GM21717 (cell line): ENCODE results near the gene TMEM205.
"Not testable (repeated sequence)": the region's sequence is repeated elsewhere in the genome, so short reads cannot be mapped to it uniquely, and the experiment has no call there.

ENCODE experiments used
- ATAC-seq: cut with Tn5 transposase; IDR thresholded peaks from one replicate; pipeline ENCODE4 v1.9.1; 2021; ENCODE audit warnings: mild to moderate bottlenecking, moderate library complexity; ENCODE audit not compliant: unreplicated experiment

The TMEM205 gene

DNA sequence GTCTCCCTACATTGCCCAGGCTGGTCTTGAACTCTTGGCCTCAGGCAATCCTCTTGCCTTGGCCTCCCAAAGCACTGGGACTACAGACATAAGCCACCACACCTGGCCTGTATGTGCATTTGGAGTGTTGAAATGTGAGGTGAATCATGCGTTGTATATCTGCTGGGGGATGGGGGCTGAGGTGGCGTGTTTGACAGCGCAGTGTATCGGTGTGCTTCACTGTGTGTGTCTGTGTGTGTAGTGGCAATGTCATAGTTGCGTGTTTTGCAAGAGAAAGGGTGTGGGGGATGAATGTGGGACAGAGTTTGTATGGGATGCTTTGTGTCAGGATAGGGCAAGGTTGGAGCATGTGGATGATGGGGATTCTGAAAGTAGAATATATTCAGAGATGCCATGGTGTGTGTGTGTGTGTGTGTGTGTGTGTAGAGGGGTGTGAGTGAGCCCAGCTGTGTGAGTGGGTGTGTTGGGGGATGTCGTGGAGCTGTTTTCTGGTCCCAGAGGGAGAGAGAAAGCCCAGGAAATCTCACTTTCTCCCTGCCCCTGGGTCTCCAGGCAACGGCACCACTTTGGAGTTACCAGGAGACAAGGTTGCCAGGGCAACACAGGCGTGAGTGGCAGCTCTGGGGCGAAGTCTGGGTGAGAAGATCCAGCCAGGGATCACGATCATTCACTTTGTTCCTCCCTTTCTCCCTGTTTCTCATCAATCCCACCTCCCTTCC lies 27.3 kb upstream of the TMEM205 start:
- no peak for ATAC-seq

- ATAC-seq, result no peak
Measured at GRCh38 chr19:11370744-11371143, 24.7 kb upstream of the TMEM205 start.

GRCh38 chr19:11367528-11367927 lies 21.5 kb upstream of the TMEM205 start:
- no peak for ATAC-seq

GRCh38 chr19:11365557-11366117 lies 19.6 kb upstream of the TMEM205 start:
- no peak for ATAC-seq

GRCh38 chr19:11364935-11365334 lies 18.9 kb upstream of the TMEM205 start:
- ATAC-seq, result no peak

DNA sequence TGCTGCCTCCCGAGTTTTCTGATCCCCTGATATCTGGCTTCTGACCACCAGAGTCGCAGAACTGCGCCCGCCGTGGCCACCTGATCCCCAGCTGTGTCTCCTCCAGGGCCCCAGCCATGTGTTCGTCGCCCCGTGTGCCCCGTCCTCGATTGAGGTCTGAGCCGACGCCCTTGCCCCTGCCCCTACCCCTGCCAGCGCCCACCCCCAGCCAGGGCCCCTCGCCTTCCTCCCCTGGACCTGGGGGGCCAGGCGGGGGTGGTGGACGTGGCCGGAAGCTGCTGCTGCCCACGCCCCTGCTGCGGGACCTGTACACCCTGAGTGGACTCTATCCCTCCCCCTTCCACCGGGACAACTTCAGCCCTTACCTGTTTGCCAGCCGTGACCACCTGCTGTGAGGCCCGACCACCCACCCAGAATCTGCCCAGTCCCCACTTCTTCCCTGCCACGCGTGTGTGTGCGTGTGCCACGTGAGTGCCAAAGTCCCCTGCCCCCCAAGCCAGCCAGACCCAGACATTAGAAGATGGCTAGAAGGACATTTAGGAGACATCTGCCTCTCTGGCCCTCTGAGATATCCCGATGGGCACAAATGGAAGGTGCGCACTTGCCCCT lies 18.3 kb upstream of the TMEM205 start:
- ATAC-seq, result no peak

DNA sequence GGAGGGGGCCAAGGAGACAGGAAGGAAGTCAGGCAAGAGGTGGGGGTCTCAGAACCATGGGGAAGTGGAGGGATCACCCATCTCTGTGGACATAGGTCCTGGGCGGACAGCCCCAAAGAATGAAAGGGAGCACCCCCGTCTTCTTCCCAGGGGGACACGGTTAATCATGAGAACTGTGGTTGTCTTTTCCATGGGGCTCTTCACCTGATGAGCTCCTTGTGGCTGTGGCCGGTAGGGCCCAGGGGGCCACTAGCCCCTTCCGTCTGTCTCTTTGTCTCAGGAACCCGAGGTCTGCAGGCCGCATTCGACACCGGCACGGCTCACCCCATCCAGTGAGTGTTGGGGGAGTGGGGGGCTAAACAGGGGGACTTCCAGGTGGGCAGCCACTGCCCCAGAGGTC lies 17.8 kb upstream of the TMEM205 start:
- ATAC-seq, result no peak

- ATAC-seq, result no peak
Measured at GRCh38 chr19:11361771-11362731, 16.0 kb upstream of the TMEM205 start.

- no peak for ATAC-seq
Measured at GRCh38 chr19:11361037-11361770, 15.1 kb upstream of the TMEM205 start.

- ATAC-seq, result no peak
Measured at GRCh38 chr19:11359421-11359820, 13.4 kb upstream of the TMEM205 start.

DNA sequence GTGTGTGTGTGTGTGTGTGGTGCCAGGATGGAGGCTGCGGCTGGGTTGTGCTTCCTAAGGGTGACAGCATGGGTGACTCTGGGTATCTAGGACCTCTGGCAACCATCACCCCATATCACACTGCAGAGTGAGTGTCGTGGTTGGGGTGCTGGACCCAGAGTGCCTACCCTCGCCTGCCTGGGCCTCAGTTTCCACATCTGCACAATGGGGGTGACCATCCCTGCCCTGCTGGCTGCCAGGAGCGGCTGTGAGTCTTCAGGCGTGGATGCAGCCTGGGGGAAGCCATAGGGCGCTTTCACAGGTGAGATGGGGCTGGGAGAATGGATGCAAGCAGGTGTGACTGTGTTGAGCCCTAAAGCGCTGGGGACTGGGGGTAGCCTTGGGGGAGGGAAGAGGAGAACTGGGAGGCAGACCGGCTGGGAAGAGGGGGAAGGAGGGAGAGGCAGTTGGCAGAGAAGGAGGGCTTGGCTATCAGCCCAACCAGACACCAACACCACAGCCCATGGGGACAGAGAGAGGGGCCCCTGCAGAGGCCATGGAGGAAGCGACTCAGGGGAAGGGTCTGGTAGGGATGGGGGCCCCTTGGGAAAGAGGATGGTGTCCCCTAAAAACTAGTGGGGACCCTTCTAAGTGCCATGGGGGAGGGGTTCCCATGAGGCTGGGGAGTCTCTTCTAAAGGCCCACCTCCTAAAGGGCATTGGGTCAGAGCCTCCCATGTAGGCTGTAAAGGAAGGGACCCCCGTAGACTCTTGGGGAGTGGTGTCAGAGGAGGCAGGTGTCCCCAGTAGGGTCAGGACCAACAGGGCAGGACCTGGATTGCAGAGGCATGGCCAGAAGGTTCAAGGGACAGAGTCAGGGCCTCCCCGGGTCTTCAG lies 10.8 kb upstream of the TMEM205 start:
- ATAC-seq, result no peak

GRCh38 chr19:11356074-11356397 lies 10.0 kb upstream of the TMEM205 start:
- ATAC-seq, result no peak

DNA sequence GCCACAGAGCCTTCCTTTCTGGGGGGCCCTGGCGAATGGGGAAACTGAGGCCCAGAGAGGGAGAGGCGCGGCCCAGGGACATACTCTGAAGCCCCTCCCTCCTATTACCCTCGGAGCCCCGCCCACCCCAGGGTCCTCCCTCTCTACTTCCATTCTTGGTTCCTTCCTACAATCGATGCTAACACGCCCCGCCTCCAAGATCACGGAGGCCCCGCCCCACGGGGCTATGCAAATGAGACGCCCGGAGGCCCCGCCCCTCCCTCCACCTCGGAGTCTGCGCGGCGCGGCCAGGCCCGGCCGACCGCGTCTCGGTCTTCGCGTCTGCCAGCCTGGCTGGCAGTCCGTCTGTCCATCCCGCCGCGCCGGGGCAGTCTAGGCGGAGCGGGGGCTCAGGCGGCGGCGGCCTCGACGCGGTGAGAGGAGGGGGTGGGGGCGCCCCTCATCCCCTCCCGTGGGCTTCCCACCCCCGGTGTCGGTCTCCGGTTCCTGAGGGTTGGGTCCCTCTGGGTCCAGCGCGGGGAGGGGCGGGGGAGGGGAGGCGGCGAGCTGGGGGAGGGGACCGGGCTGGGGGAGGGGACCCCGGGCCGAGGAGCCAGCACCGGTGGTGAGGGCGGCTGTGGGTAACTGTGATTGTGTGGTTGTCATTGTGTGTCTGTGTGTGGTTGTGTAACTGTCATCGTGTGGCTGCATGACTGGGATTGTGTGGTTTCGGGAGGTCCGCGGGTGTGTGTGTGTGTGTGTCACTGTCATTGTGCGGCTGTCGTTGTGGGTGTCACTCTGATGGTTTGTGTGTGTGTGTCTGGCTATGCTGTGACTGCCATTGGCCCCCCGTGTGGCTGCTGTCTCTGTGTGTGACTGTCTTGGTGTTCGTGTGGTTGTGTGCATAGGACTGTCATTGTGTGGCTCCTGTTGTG lies 9.3 kb upstream of the TMEM205 start, which contains the start of gene PLPPR2:
Gene PLPPR2 (plus strand): TSS at position 273 of the 914 bp plus-strand sequence. CDS start 2,242 bp downstream, outside the sequence.
- ATAC-seq, result no peak

DNA sequence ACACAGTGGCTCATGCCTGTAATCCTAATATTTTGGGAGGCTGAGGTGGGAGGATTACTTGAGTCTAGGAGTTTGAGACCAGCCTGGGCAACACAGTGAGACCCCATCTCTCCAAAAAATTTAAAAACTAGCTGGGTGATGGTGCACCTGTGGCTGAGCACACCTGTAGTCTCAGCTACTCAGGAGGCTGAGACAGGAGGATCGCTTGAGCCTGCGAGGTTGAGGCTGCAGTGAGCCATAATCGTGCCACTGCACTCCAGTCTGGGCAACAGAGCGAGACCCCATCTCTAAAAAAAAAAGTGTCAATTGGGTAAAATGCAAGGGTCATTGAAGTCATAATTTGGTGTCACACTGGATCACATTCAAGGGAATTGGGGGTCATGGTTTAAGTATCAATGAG lies 8.0 kb upstream of the TMEM205 start:
- ATAC-seq, result not testable (repeated sequence)

DNA sequence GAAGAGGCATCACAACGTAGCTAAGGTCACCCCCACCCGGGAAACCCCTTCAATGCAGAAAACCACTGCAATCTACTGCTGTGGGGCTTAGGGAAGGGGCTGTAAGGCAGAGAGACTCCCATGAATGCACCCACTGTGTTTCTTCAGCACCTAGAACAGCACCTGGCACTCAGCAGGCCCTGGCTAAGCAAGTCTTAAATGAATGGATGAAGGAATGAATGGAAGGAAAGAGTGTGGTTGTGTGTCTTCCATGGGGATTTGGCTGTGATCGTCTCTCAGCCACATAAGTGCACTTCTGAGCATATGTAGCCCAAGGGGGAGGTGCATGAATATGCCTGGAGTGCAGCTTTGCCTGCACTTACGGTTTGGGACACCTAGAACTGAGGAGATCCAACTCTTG lies 3.1 kb upstream of the TMEM205 start:
- no peak for ATAC-seq

GRCh38 chr19:11347546-11348039 lies 1.5 kb upstream of the TMEM205 start:
- ATAC-seq, result no peak

GRCh38 chr19:11345122-11345803 lies 805 bp downstream of the TMEM205 start:
- ATAC-seq, result no peak

DNA sequence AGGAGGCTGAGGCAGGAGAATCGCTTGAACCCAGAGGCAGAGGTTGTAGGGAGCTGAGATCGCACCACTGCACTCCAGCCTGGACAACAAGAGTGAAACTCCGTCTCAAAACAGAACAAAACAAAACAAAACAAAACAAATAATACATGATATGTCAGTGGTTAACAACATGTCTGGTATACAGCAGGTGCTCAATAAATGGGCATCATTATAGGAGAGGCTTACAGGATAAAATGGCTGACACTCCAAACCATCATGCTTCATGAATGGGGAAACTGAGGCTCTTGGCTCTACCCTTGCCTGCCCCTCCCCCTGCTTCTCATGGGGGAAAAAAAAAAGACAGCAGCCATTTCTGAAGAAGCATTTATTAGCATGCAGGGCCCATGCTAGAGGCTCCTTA lies 3.6 kb downstream of the TMEM205 start:
- no peak for ATAC-seq
